ENCODE results near the gene WDR81. TPM values are rescaled to one million over a fixed set of nuclear protein-coding genes. Genes with fewer than 3 reads are reported as not detected.
"Not testable (repeated sequence)": the region's sequence is repeated elsewhere in the genome, so short reads cannot be mapped to it uniquely, and the experiment has no call there.

WDR81 gene
- total RNA-seq, 2 experiments from 2014 or later, result 7.0 to 8.0 TPM

GRCh38 chr17:1762901-1763898, 38.7 kb downstream of the WDR81 start:
- ChIA-PET CTCF (interaction anchor here (0.7 to 1.8 kb wide), 4 partner anchors 31 to 119 kb away, joined by 3 to 8 read pairs (median 4); partner anchors contain the start of gene RILP), POLR2A (interaction anchor here (1.2 to 3.3 kb wide), 4 partner anchors 13 to 50 kb away, joined by 3 to 8 read pairs (median 4); no protein-coding TSS in a partner anchor)
- no peak for TF ChIP-seq CTCF (IDR thresholded peaks at IDR 0.05)
- H3K27me3 Mint-ChIP-seq, result no peaks in the 10 kb centered on the region
- peaks cover 37% of the 10 kb centered on the region for H3K4me1 Mint-ChIP-seq (ENCODE audit: low read depth)
- ATAC-seq (no peak), DNase-seq (peak; percentile 25)
- intact Hi-C loops (cut with micrococcal nuclease), result no loop called here
- no peaks in the 10 kb centered on the region for H3K9me3 Mint-ChIP-seq
- peaks cover 3% of the 10 kb centered on the region for H3K36me3 Mint-ChIP-seq (ENCODE audit: low read depth)
- peak overlapping the region; percentile 82 for H3K27ac Mint-ChIP-seq
- H3K4me3 Mint-ChIP-seq, result no peak overlapping the region

- intact Hi-C loops (cut with micrococcal nuclease), result no loop called here
- no peak for TF ChIP-seq CTCF (IDR thresholded peaks at IDR 0.05)
- POLR2A ChIA-PET, result interaction anchor here (3.3 kb wide), 1 partner anchor 32 kb away, joined by 8 read pairs; no protein-coding TSS in a partner anchor
Observed at GRCh38 chr17:1764284-1764683, 39.8 kb downstream of the WDR81 start.

GRCh38 chr17:1764705-1765104, 40.2 kb downstream of the WDR81 start:
- intact Hi-C loops (cut with micrococcal nuclease), result not testable (repeated sequence)

More at GRCh38 chr17:1764284-1764683, 39.8 kb downstream of the WDR81 start:
- Mint-ChIP-seq H3K9me3 (no peaks in the 10 kb centered on the region), H3K36me3 (ENCODE audit: low read depth) (peaks cover 3% of the 10 kb centered on the region), H3K4me3 (peak overlapping the region; percentile 9), H3K27me3 (no peaks in the 10 kb centered on the region), H3K4me1 (ENCODE audit: low read depth) (peaks cover 40% of the 10 kb centered on the region), H3K27ac (peak overlapping the region; percentile 82)
- CTCF ChIA-PET, result interaction anchor here (1.0 to 1.8 kb wide), 3 partner anchors 9 to 43 kb away, joined by 4 to 8 read pairs (median 5); no protein-coding TSS in a partner anchor
- DNase-seq, result peak; percentile 71
- ATAC-seq, result peak; percentile 81

GRCh38 chr17:1765576-1765975, 41.1 kb downstream of the WDR81 start:
- no peak for DNase-seq
- Mint-ChIP-seq H3K4me1 (ENCODE audit: low read depth) (peaks cover 50% of the 10 kb centered on the region), H3K36me3 (ENCODE audit: low read depth) (peaks cover 3% of the 10 kb centered on the region), H3K4me3 (no peak overlapping the region), H3K9me3 (no peaks in the 10 kb centered on the region), H3K27me3 (no peaks in the 10 kb centered on the region), H3K27ac (no peak overlapping the region)
- ChIA-PET CTCF (interaction anchor here (1.0 kb wide), 1 partner anchor 45 kb away, joined by 4 read pairs; no protein-coding TSS in a partner anchor), POLR2A (interaction anchor here (0.8 to 0.9 kb wide), 2 partner anchors 14 to 48 kb away, joined by 3 to 5 read pairs; no protein-coding TSS in a partner anchor)
- intact Hi-C loops (cut with micrococcal nuclease), result no loop called here
- TF ChIP-seq CTCF (IDR thresholded peaks at IDR 0.05), result no peak
- no peak for ATAC-seq

More at GRCh38 chr17:1764705-1765104, 40.2 kb downstream of the WDR81 start:
- DNase-seq; ATAC-seq; H3K36me3 Mint-ChIP-seq (ENCODE audit: low read depth); H3K27me3 Mint-ChIP-seq; H3K9me3 Mint-ChIP-seq; POLR2A ChIA-PET: not testable (repeated sequence)
- Mint-ChIP-seq H3K4me1 (ENCODE audit: low read depth) (peaks cover 45% of the 10 kb centered on the region), H3K27ac (peak overlapping the region; percentile 82), H3K4me3 (peak overlapping the region; percentile 9)
- CTCF ChIA-PET, result interaction anchor here (1.0 to 1.4 kb wide), 2 partner anchors 8 to 35 kb away, joined by 4 to 5 read pairs; no protein-coding TSS in a partner anchor

GRCh38 chr17:1766382-1767135, 42.1 kb downstream of the WDR81 start:
- Mint-ChIP-seq H3K4me1 (ENCODE audit: low read depth) (peaks cover 55% of the 10 kb centered on the region), H3K4me3 (no peak overlapping the region), H3K9me3 (no peaks in the 10 kb centered on the region), H3K27ac (no peak overlapping the region), H3K36me3 (ENCODE audit: low read depth) (peaks cover 3% of the 10 kb centered on the region), H3K27me3 (no peaks in the 10 kb centered on the region)
- ChIA-PET POLR2A (interaction anchor here (0.9 to 1.1 kb wide), 2 partner anchors 14 to 47 kb away, joined by 3 to 5 read pairs; no protein-coding TSS in a partner anchor), CTCF (interaction anchor here (0.9 to 1.0 kb wide), 2 partner anchors 15 to 46 kb away, joined by 3 to 4 read pairs; no protein-coding TSS in a partner anchor)
- DNase-seq (no peak), ATAC-seq (no peak)
- intact Hi-C loops (cut with micrococcal nuclease), result no loop called here
- no peak for TF ChIP-seq CTCF (IDR thresholded peaks at IDR 0.05)

All from activated CD8-positive, alpha-beta T cell treated with anti-CD3 and anti-CD28 coated beads for 36 hours (primary cell).